ENCODE results near the gene JARID2.

The JARID2 gene

GRCh38 chr6:15245361-15246216 lies at the start of gene JARID2:
JARID2 (plus strand) TSS chr6:15246069; CDS start chr6:15246540, 471 bp downstream.
- no peak for TF ChIP-seq CTCF (conservative IDR thresholded peaks at IDR 0.05; ENCODE audit: low read depth)
- CTCF ChIA-PET = interaction anchor here (0.6 kb wide), 2 partner anchors 114 to 1337 kb away, joined by 3 to 4 read pairs; no protein-coding TSS in a partner anchor
- peak; percentile 98 for DNase-seq (ENCODE audit: low spot score)
- POLR2A ChIA-PET (ENCODE audit: low non-redundant PET) = interaction anchor here (0.6 kb wide), 1 partner anchor 40 kb away, joined by 4 read pairs; no protein-coding TSS in a partner anchor
- H3K27ac ChIP-seq = peak within 1 kb of the TSS; percentile 97

GRCh38 chr6:15200087-15200486 lies 45.8 kb upstream of the JARID2 start:
- TF ChIP-seq CTCF (conservative IDR thresholded peaks at IDR 0.05; ENCODE audit: low read depth) = no peak
- H3K27ac ChIP-seq = no peak overlapping the region
- ChIA-PET CTCF (no interaction called here), POLR2A (ENCODE audit: low non-redundant PET) (no interaction called here)
- DNase-seq (ENCODE audit: low spot score) = peak; percentile 23

- DNase-seq (ENCODE audit: low spot score) = no peak
- ChIA-PET POLR2A (ENCODE audit: low non-redundant PET) (interaction anchor here (0.6 kb wide), 1 partner anchor 40 kb away, joined by 4 read pairs; no protein-coding TSS in a partner anchor), CTCF (interaction anchor here (0.6 to 0.7 kb wide), 4 partner anchors 15 to 1075 kb away, joined by 3 to 6 read pairs (median 4); no protein-coding TSS in a partner anchor)
- no peak for TF ChIP-seq CTCF (conservative IDR thresholded peaks at IDR 0.05; ENCODE audit: low read depth)
- no peak overlapping the region for H3K27ac ChIP-seq
Observed at GRCh38 chr6:15205321-15205720, 40.5 kb upstream of the JARID2 start.

GRCh38 chr6:15206887-15207286 lies 39.0 kb upstream of the JARID2 start:
- TF ChIP-seq CTCF (conservative IDR thresholded peaks at IDR 0.05; ENCODE audit: low read depth) = no peak
- H3K27ac ChIP-seq = no peak overlapping the region
- no peak for DNase-seq (ENCODE audit: low spot score)
- ChIA-PET CTCF (interaction anchor here (0.5 kb wide), 1 partner anchor 707 kb away, joined by 4 read pairs; no protein-coding TSS in a partner anchor), POLR2A (ENCODE audit: low non-redundant PET) (no interaction called here)

GRCh38 chr6:15207923-15208322 lies 37.9 kb upstream of the JARID2 start:
- TF ChIP-seq CTCF (conservative IDR thresholded peaks at IDR 0.05; ENCODE audit: low read depth) = no peak
- no peak for DNase-seq (ENCODE audit: low spot score)
- POLR2A ChIA-PET (ENCODE audit: low non-redundant PET) = no interaction called here
- no peak overlapping the region for H3K27ac ChIP-seq
- CTCF ChIA-PET = no interaction called here

- TF ChIP-seq CTCF (conservative IDR thresholded peaks at IDR 0.05; ENCODE audit: low read depth) = no peak
- POLR2A ChIA-PET (ENCODE audit: low non-redundant PET) = no interaction called here
- DNase-seq (ENCODE audit: low spot score) = no peak
- CTCF ChIA-PET = no interaction called here
- H3K27ac ChIP-seq = no peak overlapping the region
Observed at GRCh38 chr6:15213838-15214400, 31.9 kb upstream of the JARID2 start.

Data from RWPE1 (cell line).